ENCODE data around the gene RHOH.

RHOH gene

DNA sequence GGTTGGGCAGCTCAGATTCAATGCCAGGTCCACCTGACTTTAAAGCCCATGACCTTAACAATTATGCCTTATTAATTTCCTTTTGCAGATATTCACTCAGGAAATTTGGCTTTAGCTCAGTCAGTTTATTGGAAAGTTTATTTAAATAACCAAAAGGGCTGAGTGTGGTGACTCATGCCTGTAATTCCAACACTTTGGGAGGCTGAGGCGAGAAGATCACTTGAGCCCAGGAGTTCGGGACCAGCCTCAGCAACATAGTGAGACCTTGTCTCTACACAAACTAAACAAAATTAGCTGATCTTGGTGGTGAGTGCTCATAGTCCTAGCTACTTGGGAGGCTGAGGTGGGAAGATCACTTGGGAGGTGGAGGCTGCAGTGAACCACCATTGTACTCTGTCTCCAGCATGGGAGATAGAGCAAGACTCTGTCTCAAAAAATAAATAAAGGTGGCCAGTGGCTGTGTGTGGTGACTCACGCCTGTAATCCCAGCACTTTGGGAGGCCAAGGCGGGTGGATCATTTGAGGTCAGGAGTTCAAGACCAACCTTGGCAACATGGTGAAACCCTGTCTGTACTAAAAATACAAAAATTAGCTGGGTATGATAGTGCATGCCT is 43.3 kb downstream of the RHOH start:
- DNase-seq = no peak

DNA sequence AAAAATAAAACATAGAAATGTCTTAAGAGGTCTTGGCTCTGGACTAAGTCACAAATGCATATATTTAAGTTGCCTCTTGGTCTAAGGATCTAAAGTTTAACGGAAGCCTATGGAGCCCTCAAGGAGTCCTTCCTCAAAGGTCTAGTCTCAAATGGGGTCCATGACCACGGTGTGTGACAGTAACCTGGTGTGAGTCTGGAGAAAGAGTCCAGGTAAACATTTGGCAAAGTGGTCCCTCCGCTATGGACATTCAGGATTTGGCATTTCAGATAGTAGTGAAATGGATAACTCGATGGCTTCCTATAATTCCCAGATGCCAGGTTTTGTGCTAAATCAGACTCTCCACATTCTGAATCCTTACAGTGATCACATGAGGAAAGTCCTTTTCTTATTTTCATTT is 44.2 kb downstream of the RHOH start:
- no peak for DNase-seq

GRCh38 chr4:40241941-40242340 is 45.1 kb downstream of the RHOH start:
- DNase-seq = no peak

- DNase-seq = no peak
These were observed 46.6 kb downstream of the RHOH start for GRCh38 chr4:40243386-40243948.

DNA sequence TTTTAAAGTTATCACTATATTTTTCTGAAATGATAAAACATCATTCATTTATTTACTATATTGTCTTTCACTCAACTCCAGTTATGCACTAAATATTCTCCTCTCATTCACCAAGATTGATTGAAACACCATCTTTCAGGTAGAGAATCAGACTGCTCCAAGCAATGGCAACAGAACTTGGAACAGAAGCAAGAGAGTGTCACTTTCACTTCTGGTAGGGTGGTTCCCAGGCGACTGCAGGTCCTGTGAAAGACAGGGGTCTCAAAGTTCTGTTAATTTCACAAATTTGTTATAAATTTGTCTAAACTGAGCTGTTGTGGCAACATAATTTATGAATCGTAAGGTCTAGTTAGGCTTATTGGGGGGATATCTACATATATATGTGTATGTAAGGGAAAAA is 47.8 kb downstream of the RHOH start:
- DNase-seq = no peak

- DNase-seq = no peak
These were observed 48.7 kb downstream of the RHOH start for GRCh38 chr4:40245550-40245949.

DNA sequence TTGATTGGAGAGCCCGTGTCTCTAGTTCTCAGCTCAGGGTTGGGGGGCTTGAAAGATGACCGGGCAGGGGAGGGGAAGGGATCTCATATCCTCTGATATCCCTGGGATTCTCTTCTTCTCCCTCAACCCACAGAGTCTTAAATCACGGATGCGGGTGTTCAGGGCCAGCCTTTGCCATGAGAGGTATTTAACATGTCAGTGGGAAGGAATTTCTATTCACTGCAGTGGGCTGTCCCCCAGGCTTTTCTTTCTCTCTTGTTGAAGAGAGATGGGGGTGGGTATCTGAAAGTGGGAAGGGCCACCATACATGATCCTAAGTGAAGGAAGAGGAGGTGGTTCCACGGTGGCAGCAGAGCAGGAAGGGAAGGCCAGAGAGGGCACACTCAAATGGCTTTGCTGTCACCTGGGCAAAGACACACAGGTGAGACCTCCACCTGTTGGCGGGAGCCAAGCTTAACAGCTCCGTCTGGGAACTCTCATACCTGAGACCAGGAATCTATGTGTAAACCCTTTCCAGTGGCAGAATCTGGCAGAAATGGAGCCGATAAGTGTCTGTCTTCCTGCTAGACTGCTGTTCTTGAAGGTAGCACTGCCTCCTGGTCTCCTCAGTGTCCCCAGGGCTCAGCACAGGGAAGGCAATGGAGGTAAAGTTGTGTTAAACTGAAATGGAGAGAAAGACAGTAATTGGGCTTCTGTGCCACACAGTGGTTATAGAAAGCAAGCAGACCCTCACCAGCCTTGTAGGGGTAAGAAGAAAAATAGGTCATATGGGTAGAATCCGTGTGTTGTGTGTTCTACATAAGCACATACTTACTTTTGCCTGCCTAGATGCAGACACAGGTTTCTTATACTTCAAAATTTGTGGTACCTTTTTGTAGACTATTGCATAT is 49.4 kb downstream of the RHOH start:
- DNase-seq = no peak

- DNase-seq = no peak
These were observed 50.1 kb downstream of the RHOH start for GRCh38 chr4:40246938-40247337.

- no peak for DNase-seq
These were observed 50.5 kb downstream of the RHOH start for GRCh38 chr4:40247350-40247749.

DNA sequence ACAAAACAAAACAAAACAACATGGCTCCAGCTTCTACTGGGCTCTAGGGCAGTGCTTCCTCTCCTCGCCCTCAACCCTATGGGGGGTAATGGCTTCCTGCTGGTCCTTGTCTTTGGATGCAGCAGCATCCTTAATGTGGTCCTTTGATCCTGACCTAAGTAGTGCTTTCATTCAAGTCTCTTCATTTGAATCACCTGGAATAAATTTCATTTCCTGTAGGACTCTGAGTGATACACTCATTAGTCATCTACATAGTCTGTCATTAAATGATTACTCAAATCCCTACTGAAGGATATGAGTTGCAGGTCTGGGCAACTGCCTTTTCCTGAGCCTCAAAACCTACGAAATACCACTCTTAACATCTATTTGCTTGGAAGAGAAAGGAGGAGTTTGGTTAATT is 54.5 kb downstream of the RHOH start:
- no peak for DNase-seq

- no peak for DNase-seq
These were observed 57.1 kb downstream of the RHOH start for GRCh38 chr4:40253906-40254305.

- DNase-seq = no peak
These were observed 58.0 kb downstream of the RHOH start for GRCh38 chr4:40254608-40255392.

- no peak for DNase-seq
These were observed 58.8 kb downstream of the RHOH start for GRCh38 chr4:40255393-40256281.

- DNase-seq = no peak
These were observed 59.5 kb downstream of the RHOH start for GRCh38 chr4:40256329-40256728.

DNA sequence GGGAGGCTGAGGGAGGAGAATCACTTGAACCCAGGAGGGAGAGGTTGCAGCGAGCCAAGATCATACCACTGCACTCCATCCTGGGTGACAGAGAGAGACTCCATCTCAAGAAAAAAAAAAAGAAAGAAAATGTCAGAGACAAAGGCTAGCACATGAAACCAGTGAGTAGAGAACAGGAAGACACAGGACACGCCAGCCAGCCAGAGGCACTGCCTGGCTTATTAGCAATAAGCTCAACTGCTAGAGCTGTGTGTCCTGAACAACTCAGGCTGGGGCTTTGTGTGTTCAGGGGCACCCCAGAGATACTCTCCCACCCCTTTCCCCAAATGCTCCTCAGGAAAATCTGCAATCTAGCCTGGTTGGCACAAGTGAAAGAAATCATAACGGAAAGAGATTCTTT is 60.0 kb downstream of the RHOH start:
- no peak for DNase-seq

DNA sequence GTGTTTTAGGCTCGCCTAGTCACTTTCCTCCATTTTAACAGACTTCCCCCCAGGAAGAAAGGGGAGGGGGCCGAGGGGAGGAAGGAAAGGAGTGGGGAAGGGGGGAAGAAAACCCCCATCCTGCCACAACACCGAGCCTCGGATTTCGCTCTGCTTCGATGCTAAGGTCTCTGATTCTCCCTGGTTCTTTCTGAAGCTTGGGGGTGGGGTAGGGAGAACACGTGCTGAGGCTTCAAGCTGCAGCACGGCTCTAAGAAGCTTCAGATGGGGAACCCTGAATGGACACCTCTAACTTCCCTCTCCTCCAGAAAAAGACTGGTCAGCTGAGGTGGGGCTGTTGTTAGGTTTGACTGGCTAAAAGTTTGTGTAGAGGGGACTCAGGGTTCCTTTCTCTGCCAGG is 61.8 kb downstream of the RHOH start:
- DNase-seq = no peak

DNA sequence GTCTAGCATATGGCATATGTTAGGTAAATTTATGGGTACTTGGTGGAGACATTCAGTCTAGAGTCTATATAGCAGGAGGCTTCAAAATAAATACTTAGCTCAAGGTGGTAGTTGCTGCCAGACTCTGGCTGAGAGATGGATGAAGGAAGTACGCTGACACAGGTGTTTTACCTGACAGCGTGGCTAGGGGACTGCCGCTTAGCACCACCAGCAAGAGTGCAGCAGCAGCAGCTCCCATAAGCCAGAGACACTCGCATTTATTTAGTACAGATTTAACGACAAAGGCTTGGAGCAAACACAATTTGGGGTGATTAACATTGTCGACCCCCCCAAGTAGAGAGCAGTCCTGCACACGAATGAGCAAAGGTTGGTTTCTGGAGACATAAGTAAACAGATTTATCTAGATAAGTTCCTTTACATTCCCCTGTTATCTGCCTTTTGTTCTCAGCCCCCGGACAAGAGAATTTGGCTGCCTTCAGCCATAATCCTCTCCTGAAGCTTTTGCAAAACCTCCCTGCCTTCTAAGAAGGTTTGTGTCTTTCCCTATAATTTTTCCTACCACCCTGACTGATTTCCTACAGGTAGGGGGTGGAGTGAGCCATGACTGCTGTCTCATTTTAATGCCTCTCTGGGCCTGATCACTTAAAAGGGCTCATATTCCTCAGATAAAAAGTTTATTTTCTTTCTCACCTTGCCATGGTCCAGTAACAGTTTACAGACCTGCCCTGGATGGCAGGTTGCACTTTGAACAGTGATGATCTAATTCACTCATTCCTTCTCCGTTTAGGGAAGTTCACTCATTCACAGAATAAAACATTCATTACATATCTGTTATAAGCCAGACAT is 64.6 kb downstream of the RHOH start:
- no peak for DNase-seq

DNA sequence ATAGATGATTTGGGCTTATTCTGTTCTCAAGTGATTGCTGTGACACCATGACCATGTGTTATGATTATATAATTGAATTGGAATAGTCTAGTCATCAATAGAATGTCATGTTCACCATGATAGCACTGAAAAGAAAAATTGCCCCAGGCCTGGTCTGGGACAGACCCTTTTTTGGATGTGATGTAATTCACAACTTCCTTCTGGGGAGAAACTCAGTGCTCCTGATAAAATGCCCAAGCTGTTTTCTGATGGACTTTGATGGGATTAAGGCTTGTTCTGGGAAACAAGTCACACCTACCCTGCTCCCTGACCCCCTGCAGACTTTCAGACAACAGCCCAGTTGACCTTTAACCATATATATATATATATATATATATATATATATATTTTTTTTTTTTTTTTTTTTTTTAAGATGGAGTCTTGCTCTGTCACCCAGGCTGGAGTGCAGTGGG is 65.3 kb downstream of the RHOH start:
- no peak for DNase-seq

GRCh38 chr4:40262861-40263260 is 66.0 kb downstream of the RHOH start:
- DNase-seq = no peak

GRCh38 chr4:40264497-40264896 is 67.7 kb downstream of the RHOH start:
- DNase-seq = no peak
